GM18519 (cell line): ENCODE measurements around the gene DLEC1.
"Not testable (repeated sequence)": the region's sequence is repeated elsewhere in the genome, so short reads cannot be mapped to it uniquely, and the experiment has no call there.

ENCODE experiments used
- ATAC-seq: cut with Tn5 transposase; IDR thresholded peaks from one replicate; pipeline ENCODE4 v1.9.1; 2021; ENCODE audit warnings: mild to moderate bottlenecking, moderate library complexity; ENCODE audit not compliant: unreplicated experiment, low FRiP score

Gene DLEC1

DNA sequence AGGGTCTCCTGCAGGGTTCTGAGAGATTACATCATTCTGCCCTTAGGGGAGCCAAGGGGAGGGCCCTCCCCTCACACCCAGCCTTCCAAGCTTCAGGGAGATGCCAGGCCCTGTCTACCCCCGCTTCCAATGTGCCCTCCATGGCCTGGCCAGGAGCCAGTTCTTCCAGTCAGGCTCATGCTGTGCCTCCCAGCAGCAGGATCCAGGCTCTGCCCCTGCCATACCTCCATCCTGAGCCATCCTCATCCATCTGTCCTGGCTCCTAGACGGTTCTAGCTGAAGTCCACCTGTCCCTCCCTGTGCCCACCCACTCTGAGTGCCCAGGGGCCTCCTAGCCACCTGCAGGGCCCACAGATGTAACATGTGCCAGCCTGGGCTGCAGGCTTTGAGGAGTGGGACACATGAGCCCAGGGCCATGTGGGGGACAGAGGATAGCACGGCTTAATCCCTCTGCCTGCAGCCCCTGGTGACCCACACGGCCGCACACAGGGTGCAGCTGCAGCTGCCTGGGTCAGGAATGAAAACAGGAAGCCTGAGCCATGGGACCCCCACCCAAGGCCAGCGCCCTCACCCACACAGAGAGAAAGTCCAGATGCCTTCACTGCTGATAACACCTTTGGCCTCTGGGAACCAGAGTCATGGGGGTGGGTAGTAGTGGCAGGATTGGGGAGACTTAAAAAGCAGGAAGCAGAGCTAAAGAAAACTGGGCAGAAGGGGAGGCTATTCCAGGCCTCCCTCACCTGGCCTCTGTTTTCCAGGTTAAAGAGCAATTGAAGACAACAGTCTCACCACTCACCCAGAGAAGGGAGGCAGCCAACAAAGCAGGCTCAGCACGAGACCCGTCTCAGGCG lies 21.3 kb upstream of the DLEC1 start:
- ATAC-seq, result no peak

DNA sequence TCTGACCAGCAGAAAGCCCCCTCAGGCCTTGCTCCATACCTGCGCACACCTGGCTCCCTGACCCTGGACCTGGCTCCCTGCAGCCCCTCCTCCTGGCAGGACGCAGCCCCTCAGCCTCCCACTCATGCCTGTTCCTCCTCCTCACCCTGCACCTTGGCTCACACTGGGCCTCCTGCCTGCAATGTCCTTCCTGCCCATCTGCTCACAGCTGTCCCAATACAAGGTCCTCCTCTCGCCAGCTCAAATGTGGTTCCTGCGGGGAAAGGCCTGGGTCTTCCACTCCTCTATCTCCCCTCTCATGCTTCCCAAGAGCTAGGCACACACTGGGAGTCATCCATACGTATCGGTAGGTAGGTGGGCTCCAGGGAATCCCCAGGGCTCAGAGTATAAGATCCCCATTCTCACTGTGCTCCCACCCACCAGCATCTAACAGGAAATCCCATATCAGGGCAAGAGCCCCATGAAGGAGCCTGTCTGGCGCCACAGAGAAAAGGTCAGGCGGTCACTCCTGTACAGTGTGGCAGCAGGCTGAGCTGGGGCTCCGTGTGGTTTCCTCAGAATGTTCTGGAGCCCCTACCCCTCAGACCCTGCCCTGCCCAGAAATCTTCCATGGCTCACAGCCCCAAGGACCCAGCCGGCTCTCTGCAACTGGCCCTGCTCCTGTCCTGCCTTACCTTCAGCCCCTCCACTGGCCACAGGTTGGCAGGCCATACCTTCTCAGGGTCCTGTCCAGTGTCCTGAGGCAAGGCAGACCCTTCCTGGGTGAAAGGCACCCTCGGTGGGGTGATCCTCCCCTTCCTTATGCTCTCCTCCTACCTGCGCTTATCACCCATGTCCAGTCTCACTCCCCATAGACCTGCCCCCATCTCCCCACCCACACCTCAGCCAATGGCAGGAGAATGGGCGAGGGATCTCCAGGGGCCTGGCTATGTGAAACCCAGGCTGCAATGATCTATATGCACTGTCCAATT lies 20.4 kb upstream of the DLEC1 start:
- no peak for ATAC-seq

DNA sequence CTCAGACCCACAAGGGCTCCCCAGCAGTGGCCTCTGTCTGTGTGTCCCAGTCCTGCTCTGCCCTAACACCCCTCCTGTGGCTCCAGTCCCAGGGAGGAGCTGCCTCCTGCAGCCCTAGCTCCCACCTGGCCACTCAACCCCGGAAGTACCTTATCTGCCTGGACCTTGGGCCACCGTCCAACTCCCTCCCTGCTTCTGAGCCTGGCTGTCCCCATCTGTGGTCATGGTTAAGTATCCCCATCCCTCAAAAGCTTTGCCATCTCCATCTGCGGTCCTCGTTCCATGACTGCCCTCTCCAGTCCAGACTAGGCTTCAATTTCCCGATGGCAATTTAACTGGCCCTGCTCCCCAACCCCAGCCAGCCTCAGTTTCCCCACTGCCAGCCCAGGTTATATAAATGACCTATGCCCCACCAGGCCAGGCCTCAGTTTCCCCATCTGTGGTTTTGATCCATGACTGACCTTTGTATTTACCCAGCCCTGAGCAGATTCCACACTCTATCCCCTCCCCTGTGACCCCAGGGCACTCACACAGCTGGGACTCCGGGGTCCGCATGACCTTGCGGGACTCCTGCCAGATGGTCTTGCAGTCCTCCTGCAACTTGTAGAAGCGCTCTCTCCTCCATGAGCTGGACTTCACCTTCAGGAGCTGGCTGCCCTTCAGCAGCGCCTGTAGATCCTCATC lies 19.2 kb upstream of the DLEC1 start:
- ATAC-seq, result no peak

DNA sequence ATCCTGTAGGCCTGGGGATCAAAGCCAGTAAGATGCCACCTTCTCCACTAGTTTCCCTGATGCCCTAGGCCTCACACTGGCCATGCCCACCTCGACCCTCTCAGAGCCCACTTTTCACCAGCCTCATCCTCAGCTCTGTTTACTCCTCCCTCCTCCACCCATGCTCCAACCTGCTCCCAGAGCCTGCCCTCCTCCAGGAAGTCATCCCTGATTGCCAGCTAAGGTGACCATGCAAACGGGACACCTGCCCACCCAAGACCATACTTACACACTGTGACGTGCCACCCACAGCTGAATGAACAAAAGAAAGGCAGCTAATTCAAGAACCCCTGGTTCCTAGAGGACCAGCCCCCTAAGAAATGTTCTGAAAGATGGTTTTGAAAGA lies 18.7 kb upstream of the DLEC1 start:
- no peak for ATAC-seq

DNA sequence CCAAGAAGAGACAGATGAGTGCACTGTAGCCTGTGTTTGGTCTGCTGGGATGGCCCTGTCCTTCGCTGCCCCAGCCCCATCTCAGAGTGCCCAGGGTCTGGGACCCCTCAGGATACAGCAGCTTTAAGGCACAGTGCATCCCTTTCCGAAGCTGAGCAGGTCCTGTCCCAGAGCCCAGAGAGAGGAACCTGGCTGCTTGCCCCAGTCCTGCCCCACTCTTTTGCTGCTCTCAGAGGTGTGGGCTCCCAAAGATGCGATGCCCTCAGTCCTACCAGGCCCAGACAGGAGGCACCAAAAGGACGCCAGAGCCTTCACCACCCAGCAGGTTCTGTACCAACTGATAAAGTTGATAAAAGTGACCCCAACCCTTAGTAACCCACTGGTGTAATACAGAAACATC lies 17.8 kb upstream of the DLEC1 start:
- ATAC-seq, result no peak

DNA sequence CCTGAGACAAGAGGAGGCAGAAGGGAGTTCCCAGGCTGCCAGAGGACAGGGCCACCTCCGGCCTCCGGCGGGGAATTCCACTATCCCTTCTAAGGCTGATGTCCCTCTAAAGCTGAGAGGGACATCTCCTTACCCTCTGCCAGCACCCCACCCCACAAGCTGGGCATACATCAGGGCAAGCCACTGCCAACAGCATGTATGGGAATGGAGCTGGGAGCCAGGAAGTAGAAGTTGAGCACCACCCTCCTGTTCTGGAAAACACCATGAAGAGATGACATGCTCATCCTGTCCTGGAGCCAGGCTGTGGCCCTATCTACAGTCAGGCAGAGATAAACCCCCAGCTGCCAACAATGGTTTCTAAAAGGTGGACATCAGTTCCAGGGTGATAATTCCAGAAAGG lies 16.7 kb upstream of the DLEC1 start:
- ATAC-seq, result no peak

DNA sequence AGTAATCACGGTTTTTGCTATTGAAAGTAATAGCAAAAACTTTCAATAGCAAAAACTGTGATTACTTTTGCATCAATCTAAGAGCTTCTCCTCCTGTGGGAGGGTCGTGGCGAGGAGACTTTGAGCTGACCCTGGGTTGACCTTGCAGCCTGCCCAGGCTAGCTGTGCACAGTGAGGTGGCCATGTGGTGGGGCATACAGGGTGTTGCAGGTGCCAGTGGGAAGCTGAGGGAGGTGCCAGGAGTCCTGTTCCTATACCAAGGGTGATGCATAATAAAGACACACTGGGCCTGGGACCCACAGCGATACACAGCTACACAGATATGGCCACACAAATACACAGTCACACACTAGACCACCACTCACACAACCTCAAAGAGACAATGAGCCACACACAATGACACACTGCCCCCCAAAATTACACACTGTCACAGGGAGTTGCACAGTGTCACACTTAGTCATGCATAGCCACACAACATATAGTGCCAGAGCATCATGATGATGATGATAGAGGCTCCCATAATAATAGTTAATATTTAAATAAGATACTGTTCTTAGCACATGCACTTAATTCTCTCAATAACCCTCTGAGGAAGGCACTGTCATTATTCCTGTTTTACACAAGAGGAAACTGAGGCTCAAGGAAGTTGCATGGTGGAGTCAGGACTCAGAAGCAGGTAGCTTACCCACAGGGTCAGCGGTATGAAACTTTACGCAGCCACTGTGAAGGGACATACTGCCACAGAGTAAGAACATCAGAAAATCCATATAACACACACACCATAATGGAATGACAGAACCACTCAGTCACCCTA lies 15.9 kb upstream of the DLEC1 start:
- no peak for ATAC-seq

DNA sequence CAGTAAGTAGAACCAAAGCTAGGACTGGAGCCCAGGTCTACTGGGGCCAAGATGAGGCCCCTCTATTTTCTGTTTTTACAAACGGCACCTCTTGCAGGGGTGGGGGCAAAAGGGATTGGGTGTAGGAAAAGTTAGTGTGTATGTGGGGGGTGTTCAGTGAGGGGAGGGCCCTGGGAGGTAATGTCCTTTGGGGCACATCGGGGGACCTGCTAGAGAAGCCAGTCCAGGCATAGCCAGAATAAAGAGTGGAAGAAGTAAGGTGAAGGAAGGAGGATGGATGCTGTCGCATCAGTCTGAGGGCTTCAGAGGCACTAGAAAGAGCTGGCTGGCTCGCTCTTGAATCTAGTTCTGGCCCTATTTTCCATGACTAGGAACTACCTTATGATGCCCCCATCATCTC lies 12.2 kb upstream of the DLEC1 start:
- ATAC-seq, result no peak

DNA sequence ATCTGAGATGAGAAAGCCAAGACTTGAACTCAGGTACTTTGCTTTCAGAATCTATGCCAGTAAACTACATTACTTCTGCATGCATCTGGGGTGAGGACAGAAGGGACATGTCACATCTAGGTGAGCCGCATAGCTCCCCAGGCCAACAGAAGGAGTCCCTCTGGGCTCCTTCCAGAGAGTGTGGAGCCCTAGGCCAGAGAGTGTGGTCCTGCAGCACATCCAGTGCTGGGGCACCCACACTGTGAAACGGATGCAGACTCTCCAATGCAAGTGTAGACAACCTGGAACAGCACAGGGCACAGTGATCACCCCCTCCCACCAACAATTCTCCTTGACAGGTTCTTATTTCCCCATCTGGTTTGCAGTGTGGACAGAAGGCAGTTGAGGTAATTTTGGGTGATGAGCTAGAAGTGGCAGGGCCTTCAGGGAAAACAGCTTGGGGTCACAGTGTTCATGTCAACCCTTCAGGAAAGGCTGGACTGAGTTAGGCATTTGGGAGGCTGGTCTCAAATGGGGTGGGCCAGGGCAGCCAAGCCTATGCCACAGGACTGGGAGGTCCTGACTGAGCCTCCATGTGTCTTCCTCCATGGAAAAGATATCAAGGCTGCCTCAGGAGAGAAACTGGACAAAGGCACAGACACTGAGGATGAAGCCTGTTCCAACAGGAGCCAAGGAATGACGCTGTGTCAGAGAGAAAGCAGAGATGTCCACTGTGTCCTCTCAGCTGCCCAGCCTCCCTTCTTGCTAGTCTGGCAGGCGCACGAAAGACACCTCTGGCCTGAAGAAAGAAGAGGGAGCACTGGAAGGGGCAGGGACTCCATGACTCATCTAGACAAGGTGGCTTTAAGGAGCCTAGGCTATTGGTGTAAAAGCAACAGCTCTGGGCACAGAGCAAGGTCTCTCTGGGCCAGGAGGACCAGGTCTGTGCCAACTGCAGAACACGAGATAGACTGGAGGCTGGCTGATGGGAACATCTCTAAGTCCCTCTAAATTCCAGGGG lies 11.2 kb upstream of the DLEC1 start:
- no peak for ATAC-seq

DNA sequence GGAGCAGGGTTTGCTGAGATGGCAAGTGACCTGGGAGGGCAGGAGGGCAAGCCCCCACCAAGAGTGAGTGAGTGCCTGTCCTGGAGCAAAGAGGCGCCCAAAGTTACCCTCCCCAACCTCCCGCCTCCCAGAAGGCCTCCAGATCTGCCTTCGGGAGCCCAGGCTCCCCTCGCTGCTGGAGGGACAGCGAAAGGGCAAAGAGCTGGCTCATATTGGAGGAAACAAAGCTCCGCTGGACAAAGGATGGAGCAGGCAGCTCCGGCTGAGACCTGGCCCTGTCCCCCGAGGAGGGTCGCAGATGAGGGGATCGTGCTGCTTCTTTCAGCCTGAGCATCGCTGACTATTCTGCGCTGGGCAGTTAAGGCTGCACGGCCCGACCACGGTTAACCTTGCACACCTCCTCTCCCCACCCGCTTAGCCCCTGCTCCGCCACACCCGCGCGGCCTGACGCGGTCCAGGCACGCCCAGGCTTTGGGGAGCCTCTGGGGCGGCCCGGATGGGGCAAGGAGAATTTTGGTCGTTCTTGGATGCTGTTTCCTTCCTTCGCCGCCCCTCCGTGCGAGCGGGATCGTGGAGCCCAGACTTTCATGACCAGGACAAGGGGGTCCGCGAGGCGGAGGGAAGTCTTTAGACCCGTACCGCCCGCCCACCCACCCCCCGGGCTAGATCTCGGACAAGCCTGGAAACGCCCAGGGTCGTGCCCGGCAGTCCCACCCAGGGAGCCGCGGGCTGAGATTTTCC lies 10.2 kb upstream of the DLEC1 start:
- ATAC-seq, result no peak

DNA sequence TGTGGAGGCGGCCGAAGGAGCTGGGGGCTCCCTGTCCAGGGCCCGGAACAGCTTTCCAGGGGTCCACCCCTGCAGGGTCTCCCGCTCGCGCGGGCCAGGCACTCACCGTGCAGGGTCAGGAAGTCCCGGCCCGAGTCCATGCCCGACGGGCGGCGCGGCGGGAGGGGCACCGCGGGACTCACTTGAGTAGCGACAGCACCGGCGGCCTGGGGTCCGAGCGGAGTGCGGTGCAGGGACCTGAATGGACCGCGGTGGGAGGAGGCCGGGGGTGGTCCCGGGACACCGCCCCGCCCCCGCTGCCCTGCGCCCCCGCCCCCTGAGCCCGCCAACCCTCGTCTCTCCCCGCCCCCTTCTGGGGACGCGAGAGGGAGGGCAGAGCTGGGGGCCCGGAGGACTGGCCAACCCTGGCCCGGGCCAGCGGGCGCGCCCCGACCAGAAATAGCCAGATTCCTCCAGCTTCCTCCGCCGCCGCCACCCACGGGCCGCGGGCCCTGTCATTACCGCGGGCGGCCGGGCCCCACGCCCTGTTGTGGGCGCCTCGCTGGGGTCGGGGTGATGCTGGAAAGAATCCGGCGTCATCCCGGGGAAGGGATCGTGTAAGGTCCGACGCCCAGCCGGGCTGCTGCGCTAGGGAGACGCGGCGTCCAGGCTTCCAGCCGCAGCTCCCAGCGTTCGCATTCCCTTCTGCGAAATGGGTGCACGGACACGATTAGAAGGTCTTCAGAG lies 9.4 kb upstream of the DLEC1 start, which contains the start of gene PLCD1:
Gene PLCD1 (minus strand): TSS at position 243 of the 726 bp plus-strand sequence. CDS start 103 bp downstream, at position 140.
- no peak for ATAC-seq

DNA sequence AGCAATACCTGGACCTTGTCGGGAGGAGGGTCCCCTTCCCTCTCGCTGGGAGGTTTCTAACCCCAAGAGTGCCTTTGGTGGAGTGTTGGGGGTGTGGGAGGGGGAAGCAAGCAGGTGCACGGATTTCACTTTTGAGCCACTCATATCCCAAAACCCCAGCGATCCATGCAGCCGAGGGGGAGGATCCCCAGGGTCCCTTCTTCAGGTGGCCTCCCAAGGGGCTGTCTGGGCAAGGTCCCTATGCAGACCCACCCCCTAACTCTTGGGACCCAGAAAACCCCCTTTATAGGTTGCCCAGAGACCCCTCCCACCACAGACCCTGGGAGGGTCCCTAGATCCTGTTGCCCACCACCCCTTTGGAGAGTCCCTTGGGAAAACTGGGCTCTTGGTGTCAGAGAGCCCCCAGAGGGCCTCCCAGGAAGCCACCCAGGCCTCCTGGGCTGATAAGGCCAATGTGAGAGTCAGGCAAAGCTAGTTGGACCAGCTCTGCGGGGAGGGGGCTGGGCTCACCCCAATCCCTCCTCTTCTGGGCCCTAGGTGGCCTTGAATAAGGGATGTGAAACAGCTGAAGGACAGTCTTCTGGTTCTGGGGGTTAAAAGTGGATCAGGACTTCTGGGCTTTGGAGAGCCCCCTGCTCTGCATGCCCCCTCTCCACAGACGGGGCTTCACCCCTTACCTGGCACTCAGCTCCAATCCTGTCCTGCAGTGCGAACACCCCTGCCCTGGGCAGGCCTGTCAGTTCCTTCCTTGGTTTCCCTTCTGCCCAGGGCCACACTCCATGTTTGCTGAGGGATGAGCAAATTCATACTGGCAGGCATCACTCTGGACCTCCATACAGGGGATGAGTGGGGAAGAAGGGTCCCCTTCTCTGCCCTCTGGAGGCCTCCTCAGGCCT lies 8.6 kb upstream of the DLEC1 start:
- no peak for ATAC-seq

DNA sequence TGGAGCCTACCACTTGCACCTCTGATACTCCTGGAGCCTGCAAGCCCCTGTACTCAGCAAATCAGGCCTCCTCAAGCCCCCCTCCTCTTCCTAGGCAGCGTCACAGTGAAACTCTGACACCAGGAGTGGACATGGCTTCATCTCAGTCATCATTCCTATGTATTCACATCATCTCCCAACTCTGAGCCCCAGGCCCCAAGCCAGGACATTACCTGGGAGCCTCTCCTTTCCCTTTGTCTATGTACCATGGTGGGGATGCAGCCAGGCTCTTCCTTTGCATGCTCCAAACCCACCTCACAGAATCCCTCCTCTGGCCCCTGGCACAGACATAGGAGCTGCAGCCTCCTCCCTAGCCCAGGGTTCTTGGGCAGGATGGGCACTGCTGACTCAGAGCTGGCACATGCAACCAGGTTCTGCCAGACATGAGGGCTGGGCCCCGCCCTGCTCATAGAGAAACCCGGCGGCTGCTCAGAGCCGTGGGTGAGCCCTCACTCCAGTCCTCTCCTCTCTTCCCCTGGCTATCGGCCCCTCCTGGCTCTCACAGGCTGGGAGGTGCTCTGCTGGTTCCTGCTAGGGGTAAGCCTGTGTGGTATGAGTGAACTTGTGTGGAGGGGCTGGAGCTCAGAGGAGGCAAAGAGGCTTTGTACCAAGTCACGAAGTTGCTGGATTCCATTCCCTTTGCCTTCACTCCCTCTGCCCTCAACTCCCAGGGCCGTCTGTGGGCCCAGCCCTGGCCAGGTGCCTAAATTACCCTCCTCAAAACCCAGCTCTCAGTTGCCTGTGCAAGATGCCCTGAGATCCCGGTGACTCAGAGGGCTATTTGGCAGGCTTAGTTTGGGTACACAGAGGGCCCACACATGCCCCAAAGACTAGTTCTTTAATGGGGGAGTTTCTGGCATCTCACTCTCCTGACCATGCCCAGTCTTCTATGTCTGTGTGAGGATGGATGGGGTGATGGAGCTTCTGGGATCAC lies 7.7 kb upstream of the DLEC1 start:
- ATAC-seq, result no peak

DNA sequence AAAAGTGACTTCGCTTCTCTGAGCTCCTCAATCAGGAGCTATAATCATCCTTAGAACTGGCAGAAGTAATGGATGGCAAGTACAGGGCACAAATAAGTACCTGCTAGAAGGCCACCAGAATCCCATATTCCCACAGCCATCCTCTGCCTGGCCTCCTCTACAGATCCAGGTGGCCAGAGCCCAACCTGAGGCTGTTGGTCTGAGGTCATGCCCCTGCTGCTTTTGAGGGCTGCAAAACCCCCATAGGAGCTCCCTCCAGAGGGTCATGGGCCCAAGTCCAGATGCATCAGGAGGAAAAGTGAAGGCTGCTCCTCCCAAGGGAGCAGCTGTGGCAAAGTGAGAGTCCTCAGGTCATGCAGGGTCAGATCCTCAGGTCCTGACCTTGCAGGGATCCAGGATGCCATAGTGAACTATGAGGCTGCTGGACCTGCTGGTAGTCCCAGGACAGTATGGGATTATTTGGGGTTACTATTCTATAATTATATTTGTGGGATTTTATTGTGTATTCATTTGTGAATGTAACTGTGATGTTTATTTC lies 6.6 kb upstream of the DLEC1 start:
- ATAC-seq, result no peak

DNA sequence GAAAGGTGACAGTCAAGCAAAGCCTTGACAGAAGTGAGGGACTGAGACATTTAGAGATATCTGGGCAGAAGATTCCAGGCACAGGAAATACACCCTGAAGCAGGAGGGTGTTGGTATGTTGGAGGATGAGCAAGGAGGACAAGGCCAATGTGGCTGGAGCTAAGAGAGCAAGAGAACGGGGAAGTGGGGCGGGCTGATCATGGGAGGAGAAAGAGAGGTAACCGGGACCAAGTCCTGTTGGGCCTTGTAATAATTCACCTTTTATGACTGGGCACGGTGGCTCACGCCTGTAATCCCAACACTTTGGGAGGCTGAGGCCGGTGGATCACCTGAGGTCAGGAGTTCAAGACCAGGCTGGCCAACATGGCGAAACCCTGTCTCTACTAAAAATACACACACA lies 5.4 kb upstream of the DLEC1 start:
- not testable (repeated sequence) for ATAC-seq
